ENCODE results near the gene HAPSTR1.
"Not testable (repeated sequence)": the region's sequence is repeated elsewhere in the genome, so short reads cannot be mapped to it uniquely, and the experiment has no call there.

Gene HAPSTR1
- total RNA-seq: 94.8 to 180 (median 128) reads per million in 18 experiments

DNA sequence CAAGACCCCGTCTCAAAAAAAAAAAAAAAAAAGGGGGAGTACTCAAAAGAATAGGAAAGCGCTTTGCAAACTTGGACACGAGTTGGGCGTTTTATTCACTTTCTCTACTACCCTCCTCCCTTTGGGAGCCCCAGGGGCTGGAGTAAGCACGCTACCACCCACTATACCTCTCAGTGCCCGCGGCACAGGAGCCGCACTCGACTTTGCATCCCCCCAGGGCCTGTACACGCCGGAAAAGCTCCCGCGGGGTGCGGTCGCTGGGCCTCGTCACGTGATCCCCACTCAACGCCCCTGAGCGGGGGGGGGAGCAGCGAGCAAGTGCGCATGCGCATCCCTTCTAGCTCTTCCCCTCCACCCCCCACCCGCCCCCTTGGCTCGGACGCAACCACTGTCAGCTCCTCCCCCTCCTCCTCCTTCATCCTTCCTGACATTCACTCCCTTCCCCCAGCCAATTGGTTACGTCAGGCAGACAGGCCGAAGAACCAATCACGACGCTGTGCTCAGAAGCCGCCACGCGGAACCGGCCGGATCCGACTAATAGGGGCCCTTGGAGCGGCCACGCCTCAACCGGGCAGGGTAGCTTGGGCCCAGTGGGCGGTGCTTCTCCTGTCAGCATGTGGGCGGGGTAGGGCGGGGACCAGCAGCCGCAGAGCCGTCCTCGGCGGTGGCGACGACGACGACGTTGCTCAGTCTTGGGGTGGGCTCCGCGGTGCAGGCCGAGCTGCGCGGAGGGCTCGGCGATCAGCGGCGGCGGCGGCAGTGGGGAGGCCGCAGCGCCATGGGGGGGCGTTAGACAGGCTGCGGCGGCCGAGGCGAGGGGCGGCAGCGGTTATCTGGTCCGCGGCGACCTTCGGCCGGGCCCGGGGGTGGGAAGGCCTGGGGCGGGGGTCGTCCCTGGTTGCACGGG lies at the start of gene HAPSTR1:
TSS of gene HAPSTR1 (plus strand) at position 685 of the 907 bp plus-strand sequence. CDS start 401 bp downstream, outside the sequence.
- peak; percentile 100 for DNase-seq

- DNase-seq: no peak
Measured at GRCh38 chr16:9042533-9042932, 48.9 kb upstream of the HAPSTR1 start.

- DNase-seq: no peak
Measured at GRCh38 chr16:9042964-9043680, 48.3 kb upstream of the HAPSTR1 start.

DNA sequence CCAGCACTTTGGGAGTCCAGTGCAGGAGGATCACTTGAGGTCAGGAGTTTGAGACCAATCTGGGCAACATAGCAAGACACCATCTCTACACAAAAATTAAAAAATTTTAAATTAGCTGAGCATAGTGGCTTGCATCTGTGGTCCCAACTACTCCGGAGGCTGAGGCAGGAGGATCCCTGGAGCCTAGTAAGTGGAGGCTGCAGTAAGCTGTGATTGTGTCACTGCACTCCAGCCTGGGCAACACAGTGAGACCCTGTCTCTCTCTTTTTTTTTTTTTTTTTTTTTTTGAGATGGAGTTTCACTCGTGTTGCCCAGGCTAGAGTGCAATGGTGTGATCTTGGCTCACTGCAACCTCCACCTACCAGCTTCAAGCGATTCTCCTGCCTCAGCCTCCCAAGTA lies 45.9 kb upstream of the HAPSTR1 start:
- DNase-seq: not testable (repeated sequence)

DNA sequence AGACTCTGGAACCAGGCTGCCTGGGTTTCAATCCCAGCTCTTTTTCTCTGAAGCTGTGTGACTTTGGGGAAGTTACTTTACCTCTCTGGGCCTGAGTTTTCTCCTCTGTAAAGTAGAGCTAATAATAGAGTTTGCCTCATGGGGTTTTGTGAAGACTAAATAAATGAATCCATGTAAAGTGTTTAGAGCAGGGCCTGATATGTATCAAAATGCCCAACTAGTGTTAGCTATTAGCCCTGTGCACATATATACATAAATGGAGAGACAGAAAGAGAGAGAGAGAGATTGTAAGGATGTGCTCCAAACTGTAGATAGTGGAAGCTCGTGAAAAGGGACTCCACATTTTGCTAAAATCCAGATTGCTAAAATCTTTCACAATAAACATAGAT lies 44.8 kb upstream of the HAPSTR1 start:
- DNase-seq: no peak

GRCh38 chr16:9047689-9048301 lies 43.6 kb upstream of the HAPSTR1 start:
- peak; percentile 95 to 96 for DNase-seq

GRCh38 chr16:9048302-9048700 lies 43.1 kb upstream of the HAPSTR1 start:
- DNase-seq: no peak

DNA sequence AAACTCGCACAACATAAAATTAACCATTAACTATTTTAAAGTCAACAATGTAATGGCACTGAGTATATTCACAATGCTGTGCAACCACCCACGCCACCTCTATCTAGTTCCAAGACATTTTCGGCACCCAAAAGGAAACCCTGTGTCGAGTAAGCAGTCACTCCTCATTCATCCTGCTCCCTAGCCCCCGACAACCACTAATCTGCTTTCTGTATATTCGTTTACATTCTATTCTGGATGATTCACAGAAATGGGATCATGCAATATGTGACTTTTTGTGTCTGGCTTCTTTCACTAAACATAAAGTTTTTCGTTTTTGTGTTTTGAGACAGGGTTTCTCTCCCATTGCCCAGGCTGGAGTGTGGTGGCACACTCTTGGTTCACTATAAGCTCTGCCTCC lies 42.2 kb upstream of the HAPSTR1 start:
- no peak for DNase-seq

DNA sequence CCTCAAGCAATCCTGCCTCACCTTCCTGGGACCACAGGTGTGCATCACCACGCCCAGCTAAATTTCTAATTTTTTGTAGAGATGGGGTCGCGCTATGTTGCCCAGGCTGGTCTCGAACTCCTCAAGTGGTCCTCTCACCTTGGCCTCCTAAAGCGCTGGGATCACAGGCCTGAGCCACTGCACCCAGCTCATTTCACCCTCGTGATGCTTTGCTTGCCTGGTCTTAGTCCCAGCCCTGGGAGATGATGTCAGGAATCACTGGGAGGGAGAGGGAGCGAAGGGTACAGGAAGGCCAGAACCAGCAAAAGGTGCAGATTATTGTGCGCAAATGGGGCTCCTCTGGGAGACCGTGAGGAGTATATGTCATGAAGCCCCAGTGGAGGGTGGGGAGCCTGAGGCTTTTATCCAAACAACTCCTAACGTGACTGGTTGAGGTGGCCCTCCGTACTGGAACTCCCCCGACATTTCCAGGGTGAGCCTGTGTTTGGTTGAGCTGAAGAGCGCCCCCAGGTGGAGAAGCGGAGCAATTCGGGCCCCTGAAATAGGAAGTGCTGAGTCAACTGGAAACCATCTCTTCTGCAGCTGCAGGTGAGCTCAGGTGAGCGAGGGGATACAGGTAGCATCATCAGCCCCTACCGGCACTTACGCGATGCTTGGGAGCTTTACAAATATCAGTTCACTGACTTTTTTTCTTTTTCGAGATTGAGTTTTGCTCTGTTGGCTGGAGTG lies 41.2 kb upstream of the HAPSTR1 start:
- DNase-seq: peak in 1 of 2 donors; percentile 39

DNA sequence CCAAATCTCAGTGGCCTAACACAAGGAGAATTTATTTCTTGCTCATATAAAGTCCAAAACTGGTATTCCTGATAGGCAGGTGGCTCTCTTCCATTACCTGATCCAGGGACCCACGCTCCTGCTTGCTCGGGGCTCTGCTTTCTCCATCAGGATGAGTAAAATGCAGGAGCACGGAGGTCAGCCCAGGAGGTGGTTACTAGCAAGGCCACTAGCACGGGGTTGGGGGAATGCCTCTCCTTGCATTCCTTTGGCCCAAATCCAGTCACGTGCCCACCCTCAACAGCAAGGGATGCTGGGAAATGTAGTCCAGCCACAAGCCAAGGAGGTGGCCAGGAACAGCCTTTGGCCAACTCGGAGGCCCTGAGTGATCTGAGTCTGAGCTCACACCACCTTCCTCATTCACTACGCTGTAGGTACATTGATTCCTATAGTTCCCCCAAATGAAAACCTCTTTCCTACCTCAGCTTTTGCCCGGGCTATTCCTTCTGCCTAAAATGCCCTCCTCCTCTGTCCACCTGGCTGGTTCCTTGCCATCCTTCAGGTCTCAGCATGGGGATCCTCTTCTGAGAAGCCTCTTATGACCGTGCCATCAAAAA lies 38.3 kb upstream of the HAPSTR1 start:
- DNase-seq: peak; percentile 48 to 57

DNA sequence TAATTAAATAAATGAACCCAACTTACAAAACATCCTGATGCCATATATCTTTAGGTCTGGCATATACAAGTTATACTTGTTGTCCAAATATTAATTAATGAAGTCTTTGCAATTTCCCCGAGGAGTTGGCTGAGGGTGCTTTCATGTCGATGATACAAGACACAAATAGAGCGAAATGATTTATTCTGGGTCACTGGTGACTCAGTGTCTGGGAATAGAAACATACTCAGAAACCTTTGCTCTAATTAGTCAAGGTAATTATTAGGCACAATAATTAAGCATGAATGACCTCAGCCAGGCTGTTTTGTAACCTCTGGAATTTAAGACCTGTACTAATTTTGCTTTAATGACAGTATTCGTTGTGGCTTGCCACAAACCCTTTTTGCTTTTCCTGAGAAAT lies 37.0 kb upstream of the HAPSTR1 start:
- DNase-seq: no peak

DNA sequence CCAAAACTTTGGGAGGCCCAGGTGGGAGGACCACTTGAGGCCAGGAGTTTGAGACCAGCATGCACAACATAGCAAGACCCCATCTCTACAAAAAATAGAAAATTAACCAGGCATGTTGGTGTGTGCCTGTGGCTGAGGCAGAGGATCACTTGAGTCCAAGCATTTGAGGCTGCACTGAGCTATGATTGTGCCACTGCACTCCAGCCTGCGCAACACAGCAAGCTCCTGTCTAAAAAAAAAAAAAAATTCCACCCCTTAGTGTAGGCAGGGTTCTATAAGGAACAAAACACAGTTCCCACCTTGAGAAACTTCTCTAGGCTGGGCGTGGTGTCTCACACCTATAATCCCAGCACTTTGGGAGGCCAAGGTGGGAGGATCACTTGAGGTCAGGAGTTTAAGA lies 36.3 kb upstream of the HAPSTR1 start:
- DNase-seq: no peak

DNA sequence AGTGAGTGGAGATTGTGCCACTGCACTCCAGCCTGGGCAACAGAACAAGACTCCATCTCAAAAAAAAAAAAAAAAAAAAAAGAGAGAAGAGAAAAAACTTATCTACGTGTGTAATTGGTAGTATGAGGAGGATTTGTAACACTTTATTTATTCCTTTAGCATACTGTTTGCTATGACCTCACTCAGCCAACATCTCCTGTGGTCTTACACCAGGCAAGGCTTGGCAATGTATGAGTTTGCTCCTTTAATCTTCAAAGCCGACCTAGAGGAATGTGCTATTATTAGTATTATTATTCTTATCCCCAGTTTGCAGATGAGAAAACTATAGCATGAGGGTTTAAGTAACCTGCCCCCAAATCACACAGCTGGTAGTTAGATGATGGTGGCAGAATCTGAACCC lies 35.8 kb upstream of the HAPSTR1 start:
- no peak for DNase-seq

DNA sequence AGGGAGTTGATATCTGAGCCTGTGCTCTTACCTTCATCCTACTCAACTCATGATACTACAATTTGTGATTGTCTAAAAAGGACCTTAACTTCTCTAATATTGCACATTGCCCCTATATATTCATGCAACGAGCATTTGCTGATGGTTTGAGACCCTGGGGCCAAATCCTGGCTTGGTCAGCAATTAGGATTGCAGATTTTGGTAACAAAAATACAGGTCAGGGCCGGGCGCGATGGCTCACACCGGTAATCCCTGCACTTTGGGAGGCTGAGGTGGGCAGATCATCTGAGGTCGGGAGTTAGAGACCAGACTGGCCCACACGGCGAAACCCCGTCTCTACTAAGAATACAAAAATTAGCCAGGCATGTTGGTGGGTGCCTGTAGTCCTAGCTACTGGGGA lies 35.4 kb upstream of the HAPSTR1 start:
- no peak for DNase-seq

GRCh38 chr16:9058211-9058610 lies 33.2 kb upstream of the HAPSTR1 start:
- DNase-seq: no peak

DNA sequence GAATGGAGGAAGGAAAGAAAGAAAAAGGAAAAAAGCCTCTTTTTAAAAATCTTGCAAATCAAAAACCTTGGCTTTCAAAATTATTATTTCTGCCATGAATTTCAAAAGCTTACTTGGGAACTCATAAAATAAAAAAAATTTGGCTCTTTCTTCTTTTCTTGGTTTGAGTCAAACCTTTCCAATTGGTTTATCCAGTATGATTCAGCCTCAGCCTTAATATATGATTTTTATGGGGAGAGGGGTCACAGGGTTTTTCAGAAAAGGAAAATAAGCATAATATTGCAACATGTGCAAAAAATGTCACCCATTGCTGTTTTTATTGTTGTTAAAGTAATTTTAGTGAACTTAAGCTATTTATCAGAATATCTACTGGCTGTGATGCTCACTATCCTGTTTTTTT lies 31.2 kb upstream of the HAPSTR1 start:
- DNase-seq: no peak

DNA sequence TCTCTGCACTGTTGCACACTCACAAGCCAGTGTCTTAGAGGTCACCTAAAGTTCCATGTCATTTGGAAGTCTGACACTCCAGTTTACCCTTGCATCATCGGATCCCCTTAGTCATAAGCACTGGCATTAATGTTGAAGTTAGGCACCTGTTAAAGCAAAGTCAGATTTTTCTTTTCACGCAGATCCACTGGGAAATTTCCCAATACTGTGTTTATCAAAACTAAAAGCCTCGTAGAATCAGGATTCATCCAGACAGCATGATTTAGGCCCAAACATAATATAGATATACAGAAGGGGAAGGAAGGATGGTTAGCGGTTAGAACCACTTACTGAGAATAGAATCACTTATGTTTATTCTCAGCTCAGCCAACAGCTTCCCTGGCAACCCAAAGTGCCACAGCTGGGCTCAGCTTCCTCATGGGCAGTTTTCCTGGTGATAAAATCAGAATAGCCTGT lies 30.1 kb upstream of the HAPSTR1 start:
- peak; percentile 72 to 75 for DNase-seq

GRCh38 chr16:9062301-9062700 lies 29.1 kb upstream of the HAPSTR1 start:
- DNase-seq: no peak

DNA sequence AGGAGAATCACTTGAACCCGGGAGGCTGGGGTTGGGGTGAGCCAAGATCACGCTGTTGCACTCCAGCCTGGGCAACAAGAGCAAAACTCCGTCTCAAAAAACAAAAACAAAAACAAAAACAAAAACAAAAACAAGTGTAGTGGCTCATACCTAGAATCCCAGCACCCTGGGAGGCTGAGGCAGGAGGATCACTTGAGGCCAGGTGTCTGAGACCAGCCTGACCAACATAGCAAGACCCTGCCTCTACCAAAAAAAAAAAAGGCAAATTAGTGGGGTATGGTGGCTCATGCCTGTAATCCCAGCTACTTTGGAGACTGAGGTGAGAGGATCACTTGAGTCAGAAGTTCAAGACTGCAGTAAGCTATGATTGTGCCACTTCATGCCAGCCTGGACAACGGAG lies 26.4 kb upstream of the HAPSTR1 start:
- no peak for DNase-seq

- DNase-seq: no peak
Measured at GRCh38 chr16:9068886-9069285, 22.6 kb upstream of the HAPSTR1 start.

DNA sequence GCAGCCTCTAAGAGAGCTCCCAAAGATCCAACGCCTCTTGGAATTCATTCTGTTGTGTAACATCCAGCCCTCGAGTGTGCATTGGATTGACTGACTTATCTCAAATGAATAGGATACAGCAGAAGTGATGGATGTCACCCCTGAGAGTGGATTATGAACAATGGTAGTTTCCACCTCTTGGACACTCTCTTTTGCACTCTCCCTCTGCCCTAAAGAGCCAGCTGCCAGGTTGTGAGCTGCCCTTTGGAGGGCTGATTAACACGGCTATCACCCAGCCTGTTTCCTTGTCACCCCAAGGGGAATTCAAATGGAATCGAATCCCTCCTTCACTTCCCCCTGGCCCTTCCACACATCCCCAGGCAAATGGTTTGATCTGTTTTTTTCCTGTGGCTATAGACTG lies 21.2 kb upstream of the HAPSTR1 start:
- no peak for DNase-seq

DNA sequence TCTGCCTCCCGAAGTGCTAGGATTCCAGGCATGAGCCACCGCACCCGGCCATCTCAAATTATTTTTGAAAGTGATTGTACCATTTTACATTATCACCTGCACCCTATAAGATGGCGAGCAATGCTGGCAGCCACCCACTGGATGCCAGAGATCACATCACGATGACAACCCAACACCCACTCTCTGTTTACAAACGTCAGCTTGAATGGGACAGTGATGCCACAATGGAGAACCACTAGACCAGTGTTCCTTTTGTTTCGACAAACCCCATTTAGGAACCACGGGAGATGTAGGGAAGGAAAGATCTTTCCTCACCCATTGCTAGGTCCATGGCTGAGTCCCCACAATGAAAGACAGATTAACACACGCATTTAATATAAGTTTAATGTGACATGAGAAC lies 20.1 kb upstream of the HAPSTR1 start:
- DNase-seq: peak; percentile 35 to 57
